Progenitor cell of endocrine pancreas (in vitro differentiated cells): ENCODE results near the gene SEMA3F. TPM values are rescaled to one million over a fixed set of nuclear protein-coding genes. Genes with fewer than 3 reads are reported as not detected.

Experiments used
- DNase-seq: peaks from one replicate; pipeline ENCODE4 v3.0.0; 2021; ENCODE audit warnings: low spot score; ENCODE audit not compliant: unreplicated experiment
- H3K27ac Mint-ChIP-seq: 2 replicates; pipeline ENCODE4 v1.8.0; 2021; ENCODE audit warnings: mild to moderate bottlenecking, moderate library complexity, mixed read lengths
- H3K27me3 Mint-ChIP-seq: 2 replicates; pipeline ENCODE4 v1.8.0; 2021; ENCODE audit warnings: mixed read lengths
- H3K36me3 Mint-ChIP-seq: 2 replicates; pipeline ENCODE4 v1.8.0; 2022; ENCODE audit warnings: mixed read lengths; ENCODE audit not compliant: insufficient read depth
- H3K4me1 Mint-ChIP-seq: 2 replicates; pipeline ENCODE4 v1.8.0; 2021; ENCODE audit warnings: low read depth, mixed read lengths
- H3K4me3 Mint-ChIP-seq: 2 replicates; pipeline ENCODE4 v1.8.0; 2021; ENCODE audit warnings: low read depth, mild to moderate bottlenecking, moderate library complexity, mixed read lengths
- H3K9me3 Mint-ChIP-seq: 2 replicates; pipeline ENCODE4 v1.8.0; 2021; ENCODE audit warnings: low read depth, mixed read lengths
- total RNA-seq: library from RNA; stranded (reverse); gene quantifications from 2 replicates; pipeline ENCODE4 v1.2.1, GENCODE V29; 2021
- TF ChIP-seq, protein P1 (sequence below): fragments of 200-600 bp; sonication (generic); IDR thresholded peaks from one replicate; pipeline ENCODE4 v1.5.0; 2021; ENCODE audit warnings: antibody characterized with exemption, mild to moderate bottlenecking; ENCODE audit not compliant: unreplicated experiment

The SEMA3F gene
- total RNA-seq, 1 donor from 2014 or later, result 23.6 TPM

- TF ChIP-seq, protein P1, sequence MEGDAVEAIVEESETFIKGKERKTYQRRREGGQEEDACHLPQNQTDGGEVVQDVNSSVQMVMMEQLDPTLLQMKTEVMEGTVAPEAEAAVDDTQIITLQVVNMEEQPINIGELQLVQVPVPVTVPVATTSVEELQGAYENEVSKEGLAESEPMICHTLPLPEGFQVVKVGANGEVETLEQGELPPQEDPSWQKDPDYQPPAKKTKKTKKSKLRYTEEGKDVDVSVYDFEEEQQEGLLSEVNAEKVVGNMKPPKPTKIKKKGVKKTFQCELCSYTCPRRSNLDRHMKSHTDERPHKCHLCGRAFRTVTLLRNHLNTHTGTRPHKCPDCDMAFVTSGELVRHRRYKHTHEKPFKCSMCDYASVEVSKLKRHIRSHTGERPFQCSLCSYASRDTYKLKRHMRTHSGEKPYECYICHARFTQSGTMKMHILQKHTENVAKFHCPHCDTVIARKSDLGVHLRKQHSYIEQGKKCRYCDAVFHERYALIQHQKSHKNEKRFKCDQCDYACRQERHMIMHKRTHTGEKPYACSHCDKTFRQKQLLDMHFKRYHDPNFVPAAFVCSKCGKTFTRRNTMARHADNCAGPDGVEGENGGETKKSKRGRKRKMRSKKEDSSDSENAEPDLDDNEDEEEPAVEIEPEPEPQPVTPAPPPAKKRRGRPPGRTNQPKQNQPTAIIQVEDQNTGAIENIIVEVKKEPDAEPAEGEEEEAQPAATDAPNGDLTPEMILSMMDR, result no peak
- Mint-ChIP-seq H3K4me3 (no peak overlapping the region), H3K4me1 (peaks cover 17% of the 10 kb centered on the region), H3K27ac (no peak overlapping the region), H3K27me3 (no peaks in the 10 kb centered on the region), H3K9me3 (no peaks in the 10 kb centered on the region), H3K36me3 (peaks cover 1% of the 10 kb centered on the region)
- DNase-seq, result no peak
Measured at GRCh38 chr3:50168791-50169190, 13.7 kb downstream of the SEMA3F start.

- Mint-ChIP-seq H3K36me3 (peaks cover 1% of the 10 kb centered on the region), H3K27me3 (no peaks in the 10 kb centered on the region), H3K4me3 (no peak overlapping the region), H3K4me1 (peaks cover 17% of the 10 kb centered on the region), H3K9me3 (no peaks in the 10 kb centered on the region), H3K27ac (no peak overlapping the region)
- TF ChIP-seq, protein P1, result no peak
- DNase-seq, result no peak
Measured at GRCh38 chr3:50169232-50169832, 14.2 kb downstream of the SEMA3F start.

GRCh38 chr3:50169858-50170257 is 14.7 kb downstream of the SEMA3F start:
- no peaks in the 10 kb centered on the region for H3K9me3 Mint-ChIP-seq
- H3K4me1 Mint-ChIP-seq, result peaks cover 17% of the 10 kb centered on the region
- no peak overlapping the region for H3K4me3 Mint-ChIP-seq
- H3K36me3 Mint-ChIP-seq, result peaks cover 1% of the 10 kb centered on the region
- DNase-seq, result no peak
- H3K27ac Mint-ChIP-seq, result no peak overlapping the region
- TF ChIP-seq, protein P1, result no peak
- H3K27me3 Mint-ChIP-seq, result no peaks in the 10 kb centered on the region

DNA sequence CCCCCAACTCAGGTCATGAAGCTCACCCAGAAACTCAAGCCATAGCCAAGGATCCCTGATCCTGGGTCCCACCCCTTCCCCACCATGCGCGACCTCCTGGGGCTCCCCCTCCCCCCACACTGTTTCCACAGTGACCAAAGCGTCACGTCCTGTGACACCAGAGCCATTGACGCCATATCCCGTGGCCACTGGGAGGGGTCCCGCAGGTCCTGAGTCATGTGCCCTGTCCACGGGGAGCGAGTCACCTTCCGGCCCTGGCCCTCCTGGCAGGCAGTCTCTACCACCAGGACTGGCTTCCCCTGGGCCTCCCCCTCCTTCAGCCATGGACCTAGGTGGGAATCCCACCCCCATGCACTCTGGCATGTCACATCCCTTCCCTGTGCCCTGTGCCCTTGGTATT is 15.6 kb downstream of the SEMA3F start:
- no peak for DNase-seq
- Mint-ChIP-seq H3K4me1 (peaks cover 17% of the 10 kb centered on the region), H3K36me3 (peaks cover 1% of the 10 kb centered on the region), H3K9me3 (no peaks in the 10 kb centered on the region), H3K4me3 (no peak overlapping the region), H3K27ac (no peak overlapping the region), H3K27me3 (no peaks in the 10 kb centered on the region)
- TF ChIP-seq, protein P1, result no peak

- no peaks in the 10 kb centered on the region for H3K27me3 Mint-ChIP-seq
- H3K27ac Mint-ChIP-seq, result no peak overlapping the region
- H3K9me3 Mint-ChIP-seq, result no peaks in the 10 kb centered on the region
- H3K36me3 Mint-ChIP-seq, result peaks cover 3% of the 10 kb centered on the region
- DNase-seq, result no peak
- no peak overlapping the region for H3K4me3 Mint-ChIP-seq
- H3K4me1 Mint-ChIP-seq, result peaks cover 11% of the 10 kb centered on the region
- TF ChIP-seq, protein P1, result no peak
Measured at GRCh38 chr3:50171540-50172301, 16.6 kb downstream of the SEMA3F start.
